ENCODE measurements around the gene RAB28.

- TF ChIP-seq POLR2A (IDR thresholded peaks at IDR 0.05; ENCODE audit: control extremely low read depth in 1 of 2, low read depth in 2 of 2, low read length in 2 of 2) (no peak), SIX5 (IDR thresholded peaks at IDR 0.05; ENCODE audit: low read depth, low read length) (no peak), CTCF (IDR thresholded peaks at IDR 0.05; ENCODE audit: control extremely low read depth in 1 of 3, insufficient read depth in 1 of 3, low read depth in 1 of 3, low read length in 3 of 3) (no peak), EGR1 (IDR thresholded peaks at IDR 0.05; ENCODE audit: borderline replicate concordance, low read depth, low read length) (no peak), MAX (IDR thresholded peaks at IDR 0.05) (no peak), TCF12 (IDR thresholded peaks at IDR 0.05; ENCODE audit: low read depth, low read length) (no peak), POLR2AphosphoS5 (IDR thresholded peaks at IDR 0.05; ENCODE audit: low read depth, low read length) (no peak), MAFK (IDR thresholded peaks at IDR 0.05; ENCODE audit: low read depth, low read length) (no peak), JUND (IDR thresholded peaks at IDR 0.05; ENCODE audit: low read length) (no peak), SUZ12 (IDR thresholded peaks at IDR 0.05; ENCODE audit: low read length) (no peak)
These were observed 120.0 kb downstream of the RAB28 start for GRCh38 chr4:13364172-13364571.

Measured in H1 (cell line).